SU-DHL-6 (cell line): Measurements from ENCODE around the gene FOXS1.

Source experiments
- H2AFZ ChIP-seq: fragments of 200-600 bp; sonication (generic); 2 replicates; pipeline ENCODE4 v1.6.1; 2014; ENCODE audit warnings: low read depth, mild to moderate bottlenecking, moderate library complexity, mixed read lengths, antibody characterized with exemption, low read length; ENCODE audit not compliant: severe bottlenecking
- H3F3A ChIP-seq: fragments of 200-600 bp; shearing (Covaris generic); 2 replicates; pipeline ENCODE4 v1.6.0; 2016; ENCODE audit warnings: antibody characterized with exemption, mild to moderate bottlenecking; ENCODE audit not compliant: insufficient read depth
- H3K27ac ChIP-seq: fragments of 200-600 bp; sonication (generic); 2 replicates; pipeline ENCODE4 v1.5.1; 2016; ENCODE audit warnings: low read depth, mild to moderate bottlenecking, low read length, moderate library complexity, mixed read lengths
- H3K27me3 ChIP-seq: fragments of 200-600 bp; sonication (generic), shearing (Covaris generic); 2 replicates; pipeline ENCODE4 v1.6.0; 2014; ENCODE audit warnings: mild to moderate bottlenecking, low read length
- H3K36me3 ChIP-seq: fragments of 200-600 bp; sonication (generic); 2 replicates; pipeline ENCODE4 v1.6.1; 2014; ENCODE audit warnings: mild to moderate bottlenecking, low read length, mixed read lengths
- H3K4me2 ChIP-seq: fragments of 300-600, 200-600 bp; shearing (Covaris generic), sonication (generic); 2 replicates; pipeline ENCODE4 v1.6.0; 2014; ENCODE audit warnings: low read length, low read depth, mild to moderate bottlenecking; ENCODE audit not compliant: poor library complexity, severe bottlenecking
- H3K4me3 ChIP-seq: fragments of 200-600 bp; sonication (generic); 2 replicates; pipeline ENCODE4 v1.5.1; 2014; ENCODE audit warnings: antibody characterized with exemption, low read length, mild to moderate bottlenecking, mixed read lengths; ENCODE audit not compliant: insufficient read depth, poor library complexity, severe bottlenecking
- H3K79me2 ChIP-seq: fragments of 200-600 bp; sonication (generic); 2 replicates; pipeline ENCODE4 v1.6.1; 2014; ENCODE audit warnings: mild to moderate bottlenecking, low read length, moderate library complexity; ENCODE audit not compliant: insufficient read depth
- H3K9ac ChIP-seq: fragments of 200-600 bp; sonication (generic); 2 replicates; pipeline ENCODE4 v1.7.0; 2014; ENCODE audit warnings: mild to moderate bottlenecking, low read length
- H3K9me2 ChIP-seq: fragments of 200-600 bp; sonication (generic); replicated peaks from 2 replicates; pipeline ENCODE4 v1.6.1; 2014; ENCODE audit warnings: low read length; ENCODE audit not compliant: insufficient read depth
- H3K9me3 ChIP-seq: fragments of 200-600 bp; sonication (generic); 2 replicates; pipeline ENCODE4 v1.6.1; 2014; ENCODE audit warnings: low read length, mixed read lengths; ENCODE audit not compliant: insufficient read depth
- H4K20me1 ChIP-seq: fragments of 200-600 bp; sonication (generic); 2 replicates; pipeline ENCODE4 v1.6.1; 2014; ENCODE audit warnings: low read depth, mild to moderate bottlenecking, antibody characterized with exemption, low read length, moderate library complexity, mixed read lengths
- CTCF ChIP-seq: fragments of 200-600 bp; sonication (generic); IDR thresholded peaks from one replicate; pipeline ENCODE4 v1.5.1; 2017; ENCODE audit warnings: antibody characterized with exemption, mild to moderate bottlenecking, low read length, moderate library complexity; ENCODE audit not compliant: insufficient read depth, poor library complexity, severe bottlenecking
- EZH2phosphoT487 ChIP-seq: fragments of 200-600 bp; sonication (generic), shearing (Covaris generic); conservative IDR thresholded peaks from 2 replicates; pipeline ENCODE4 v1.6.1; 2018; ENCODE audit warnings: mild to moderate bottlenecking, antibody characterized with exemption, low read length, moderate library complexity, mixed read lengths

Gene FOXS1

GRCh38 chr20:31846793-31847138, 1.4 kb upstream of the FOXS1 start:
- Histone ChIP-seq H3K4me2 (no peak overlapping the region), H3F3A (no peaks in the 10 kb centered on the region), H3K9me3 (no peaks in the 10 kb centered on the region), H3K9me2 (no peaks in the 10 kb centered on the region), H3K79me2 (no peaks in the 10 kb centered on the region), H3K27ac (no peak overlapping the region), H3K36me3 (no peaks in the 10 kb centered on the region), H4K20me1 (no peaks in the 10 kb centered on the region), H2AFZ (no peak overlapping the region), H3K4me3 (no peak overlapping the region), H3K27me3 (no peaks in the 10 kb centered on the region), H3K9ac (no peak overlapping the region)
- TF ChIP-seq EZH2phosphoT487: no peak
- no peak for TF ChIP-seq CTCF

DNA sequence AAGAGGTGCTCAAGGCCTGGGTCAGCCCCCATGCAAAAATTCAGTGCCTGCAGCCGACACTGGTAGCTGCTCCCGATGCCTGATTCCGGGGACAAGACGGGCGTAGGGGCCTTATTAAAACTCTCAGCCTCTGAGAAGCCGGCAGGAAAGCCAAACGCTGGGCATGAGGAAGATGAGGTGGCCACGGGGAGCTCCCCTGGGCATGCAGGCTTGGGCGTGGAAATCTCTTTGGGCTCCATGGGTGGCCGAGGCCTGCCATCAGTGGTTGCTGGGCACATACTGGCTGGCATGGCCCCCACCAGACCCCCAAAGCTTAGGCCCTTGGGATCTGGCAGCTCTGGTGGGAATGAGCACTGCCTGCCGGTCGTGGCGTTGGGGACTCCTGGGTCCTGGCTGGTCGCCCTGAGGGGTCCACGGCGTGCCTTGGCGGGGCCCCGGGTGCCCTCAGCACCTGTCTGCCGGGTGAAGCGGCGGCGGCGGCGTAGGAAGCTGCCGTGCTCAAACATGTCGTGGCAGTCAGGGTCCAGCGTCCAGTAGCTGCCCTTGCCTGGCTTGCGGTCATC, 586 bp downstream of the FOXS1 start:
- Histone ChIP-seq H3K9ac (no peak overlapping the region), H3K9me2 (no peaks in the 10 kb centered on the region), H3K4me3 (no peak overlapping the region), H3K79me2 (no peaks in the 10 kb centered on the region), H3K36me3 (no peaks in the 10 kb centered on the region), H3K9me3 (no peaks in the 10 kb centered on the region), H3K27me3 (no peaks in the 10 kb centered on the region), H4K20me1 (no peaks in the 10 kb centered on the region), H3K27ac (no peak overlapping the region), H2AFZ (no peak overlapping the region), H3K4me2 (no peak overlapping the region), H3F3A (no peaks in the 10 kb centered on the region)
- TF ChIP-seq CTCF (no peak), EZH2phosphoT487 (no peak)

DNA sequence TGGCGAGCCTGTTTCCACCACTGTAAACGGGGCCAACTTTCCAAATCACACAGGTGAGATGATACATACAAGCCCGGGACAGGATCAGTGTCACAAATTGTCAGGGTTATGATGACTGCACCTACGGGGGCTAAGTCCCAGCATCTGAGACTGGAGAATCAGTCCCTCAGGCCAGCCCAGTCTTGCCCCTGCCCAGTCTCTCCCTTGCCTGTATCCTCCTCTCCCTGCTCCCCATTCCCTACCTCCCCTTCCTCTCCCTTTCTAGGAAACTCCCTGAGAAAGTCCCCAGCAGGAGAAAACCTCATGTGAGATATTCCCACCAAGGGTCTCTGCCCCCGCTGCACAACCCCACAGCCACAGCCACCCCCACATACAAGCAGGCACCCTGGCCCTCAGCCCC, 1.5 kb downstream of the FOXS1 start:
- H3K4me3 ChIP-seq: no peak overlapping the region
- no peaks in the 10 kb centered on the region for H3K9me3 ChIP-seq
- no peak overlapping the region for H2AFZ ChIP-seq
- no peaks in the 10 kb centered on the region for H3F3A ChIP-seq
- no peak overlapping the region for H3K27ac ChIP-seq
- H3K79me2 ChIP-seq: no peaks in the 10 kb centered on the region
- no peak overlapping the region for H3K4me2 ChIP-seq
- no peak overlapping the region for H3K9ac ChIP-seq
- no peaks in the 10 kb centered on the region for H3K36me3 ChIP-seq
- no peaks in the 10 kb centered on the region for H3K9me2 ChIP-seq
- no peaks in the 10 kb centered on the region for H3K27me3 ChIP-seq
- TF ChIP-seq CTCF: no peak
- TF ChIP-seq EZH2phosphoT487: no peak
- no peaks in the 10 kb centered on the region for H4K20me1 ChIP-seq

DNA sequence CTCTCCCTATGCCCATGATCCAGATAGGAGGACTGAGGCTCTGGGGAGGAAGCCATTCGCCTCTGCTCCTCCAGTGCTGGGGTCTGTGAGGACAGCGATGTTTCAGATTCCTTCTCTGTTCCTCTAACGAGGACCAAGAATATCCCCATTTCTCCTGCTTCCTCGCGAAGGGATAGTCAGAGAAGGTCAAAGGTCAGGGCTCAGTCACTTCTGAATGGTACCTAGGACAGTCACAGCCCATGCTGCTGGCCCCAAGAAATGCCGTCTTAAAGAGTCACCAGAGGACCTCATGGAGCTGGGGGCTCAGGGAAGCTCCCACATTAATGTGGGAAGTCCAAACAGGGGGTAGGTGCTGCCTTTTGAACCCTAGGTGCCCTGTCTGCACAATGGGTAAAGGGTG, 2.1 kb downstream of the FOXS1 start:
- no peak overlapping the region for H3K4me2 ChIP-seq
- no peaks in the 10 kb centered on the region for H4K20me1 ChIP-seq

More for the DNA sequence above, 2.1 kb downstream of the FOXS1 start:
- no peak for TF ChIP-seq EZH2phosphoT487
- no peak overlapping the region for H2AFZ ChIP-seq
- H3K9ac ChIP-seq: no peak overlapping the region
- H3K9me2 ChIP-seq: no peaks in the 10 kb centered on the region
- H3K27ac ChIP-seq: no peak overlapping the region
- no peaks in the 10 kb centered on the region for H3K36me3 ChIP-seq
- H3K4me3 ChIP-seq: no peak overlapping the region
- no peaks in the 10 kb centered on the region for H3K9me3 ChIP-seq
- H3K27me3 ChIP-seq: no peaks in the 10 kb centered on the region
- no peaks in the 10 kb centered on the region for H3F3A ChIP-seq
- H3K79me2 ChIP-seq: no peaks in the 10 kb centered on the region
